GM19239 (cell line): ENCODE measurements around the gene SPPL3.
"Not testable (repeated sequence)": the region's sequence is repeated elsewhere in the genome, so short reads cannot be mapped to it uniquely, and the experiment has no call there.

Experiments
- DNase-seq: peaks from one replicate; pipeline ENCODE4 v3.0.0; 2011; ENCODE audit warnings: low spot score; ENCODE audit not compliant: insufficient read length
- FAIRE-seq: peaks from 2 replicates; lab custom pipeline; 2011; peaks lifted over from hg19 to GRCh38; lab: Jason Lieb, UNC

The SPPL3 gene

DNA sequence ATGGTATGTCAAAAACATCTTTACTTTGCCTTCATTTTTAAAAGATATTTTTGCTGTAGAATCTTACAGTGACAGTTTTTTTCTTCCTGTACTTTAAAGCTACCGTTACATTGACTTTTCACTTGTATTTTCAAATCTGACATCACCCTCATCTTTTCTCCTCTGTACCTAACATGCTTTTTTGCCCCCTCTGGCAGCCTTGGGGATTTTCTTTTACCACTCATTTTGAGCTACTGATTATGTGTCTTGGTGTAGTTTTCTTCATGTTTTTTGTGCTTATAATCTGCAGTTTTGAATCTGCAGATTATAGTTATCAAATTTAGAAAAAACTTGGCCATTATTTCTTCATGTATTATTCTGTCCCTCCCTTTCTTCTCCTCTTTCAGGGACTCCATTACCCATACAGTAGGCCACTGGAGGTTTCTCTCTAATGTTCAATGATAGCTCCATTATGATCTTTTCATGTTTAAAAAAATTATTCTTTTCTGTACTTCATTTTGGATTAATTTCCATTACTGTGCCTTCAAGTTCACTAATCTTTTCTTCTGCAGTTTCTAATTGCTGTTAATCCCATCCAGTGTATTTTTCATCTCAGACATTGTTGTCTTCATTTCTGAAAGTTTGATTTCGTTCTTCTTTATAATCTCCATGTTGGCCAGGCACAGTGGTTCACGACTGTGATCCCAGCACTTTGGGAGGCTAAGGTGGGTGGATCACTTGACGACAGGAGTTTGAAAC, 108.5 kb downstream of the SPPL3 start:
- no peak for DNase-seq
- FAIRE-seq: no peak

DNA sequence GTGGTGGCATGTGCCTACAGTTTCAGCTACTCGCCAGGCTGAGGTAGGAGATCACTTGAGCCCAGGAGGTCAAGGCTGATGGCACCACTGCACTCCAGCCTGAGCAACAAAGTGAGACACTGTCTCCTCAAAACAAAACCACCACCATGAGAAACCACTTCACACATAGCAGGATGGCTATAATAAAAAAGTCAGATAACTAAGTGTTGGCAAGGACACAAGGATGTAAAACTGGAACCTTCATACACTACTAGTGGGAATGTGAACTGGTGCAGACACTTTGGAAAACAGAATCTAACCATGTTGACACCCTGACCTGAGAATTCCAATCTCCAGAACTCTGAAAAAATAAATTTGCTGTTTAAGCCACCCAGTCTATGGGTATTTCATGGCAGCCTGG, 110.8 kb downstream of the SPPL3 start:
- FAIRE-seq (no peak), DNase-seq (no peak)

DNA sequence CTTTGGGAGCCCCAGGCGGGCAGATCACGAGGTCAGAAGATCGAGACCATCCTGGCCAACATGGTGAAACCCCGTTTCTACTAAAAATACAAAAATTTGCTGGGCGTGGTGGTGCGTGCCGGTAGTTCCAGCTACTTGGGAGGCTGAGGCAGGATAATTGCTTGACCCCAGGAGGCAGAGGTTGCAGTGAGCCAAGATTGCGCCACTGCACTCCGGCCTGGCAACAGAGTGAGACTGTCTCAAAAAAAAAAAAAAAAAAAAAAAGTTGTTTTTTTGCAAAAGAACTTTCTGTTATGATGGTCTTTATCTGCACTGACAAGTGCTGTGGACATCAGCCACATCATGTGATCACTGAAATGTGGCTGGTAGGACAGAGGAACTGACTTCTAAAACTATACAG, 111.7 kb downstream of the SPPL3 start:
- not testable (repeated sequence) for DNase-seq, FAIRE-seq

DNA sequence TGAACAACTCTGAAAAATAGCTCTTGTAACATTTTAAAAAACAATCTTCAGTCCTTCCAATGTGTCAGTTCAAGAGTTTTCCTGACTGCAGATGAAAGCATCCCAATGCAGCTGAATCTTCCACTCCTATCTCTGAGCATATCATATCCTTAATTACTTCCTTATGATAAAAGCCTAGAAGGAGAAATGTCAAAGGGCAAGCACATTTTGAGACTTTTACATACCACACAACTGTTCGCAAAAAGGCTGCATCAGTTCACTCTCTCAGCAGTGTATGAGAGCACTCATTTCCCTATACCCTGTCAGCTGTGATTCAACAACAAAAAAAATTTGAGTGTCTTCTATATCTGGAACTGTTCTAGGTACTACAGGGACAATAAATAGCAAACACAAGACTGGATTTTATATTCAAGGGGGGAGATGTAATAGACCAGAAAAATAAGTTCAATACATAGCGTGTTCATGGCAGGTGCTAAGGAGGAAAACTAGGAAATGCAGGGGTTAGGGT, 112.4 kb downstream of the SPPL3 start:
- FAIRE-seq: no peak
- DNase-seq: no peak

DNA sequence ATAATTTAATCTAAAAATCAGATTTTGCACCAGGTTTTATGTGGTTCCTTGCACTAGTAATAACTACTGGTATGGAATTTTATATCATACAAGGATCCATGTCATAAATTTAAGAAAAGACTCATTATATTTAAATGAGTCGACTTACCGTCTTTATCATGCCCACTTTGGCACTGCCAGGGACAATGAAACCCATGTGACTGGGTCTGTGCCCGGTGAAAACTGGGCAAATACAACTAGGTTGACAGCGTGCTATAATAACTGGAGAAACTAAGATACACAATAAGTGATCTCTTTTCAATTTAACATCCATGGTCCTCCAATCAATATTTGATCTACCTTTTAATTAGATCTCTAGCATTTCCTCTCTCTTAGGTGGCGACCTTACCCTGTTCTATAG, 114.0 kb downstream of the SPPL3 start:
- FAIRE-seq: no peak
- DNase-seq: no peak

DNA sequence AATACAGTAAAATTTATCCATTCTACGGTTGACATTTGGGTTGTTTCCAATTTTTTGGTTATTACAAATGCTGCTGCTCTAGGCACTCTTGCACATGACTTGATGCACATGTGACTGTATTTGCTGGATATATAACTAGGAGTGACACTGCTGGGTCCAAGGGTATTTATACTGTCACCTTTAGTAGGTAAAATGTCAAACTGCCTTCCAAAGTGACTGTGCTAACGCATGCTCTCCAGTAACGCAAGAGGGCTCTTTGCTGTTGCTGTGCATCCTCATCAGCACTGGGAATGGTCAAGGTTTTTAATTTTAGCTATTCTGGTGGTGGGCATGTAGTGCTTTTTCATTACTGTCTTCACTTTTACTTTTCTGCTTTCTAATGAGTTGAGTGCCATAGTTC, 116.3 kb downstream of the SPPL3 start:
- DNase-seq (no peak), FAIRE-seq (no peak)

DNA sequence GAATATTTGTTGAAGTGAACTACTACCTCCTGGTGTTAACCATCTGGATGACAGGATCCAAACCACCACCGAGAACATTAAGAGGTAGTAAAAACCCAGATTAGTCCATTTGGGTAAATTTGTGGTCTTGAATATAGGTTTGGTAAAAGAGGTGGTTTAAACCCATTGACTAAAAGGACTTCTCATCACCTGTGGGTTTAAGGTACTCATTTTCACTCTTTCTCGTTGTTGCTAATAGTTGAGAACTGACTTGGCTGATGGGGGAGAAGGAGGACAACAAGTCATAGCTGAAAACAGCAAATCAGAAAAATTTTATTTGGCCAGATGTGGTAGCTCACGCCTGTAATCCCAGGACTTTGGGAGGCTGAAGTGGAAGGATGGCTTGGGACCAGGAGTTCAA, 119.4 kb downstream of the SPPL3 start:
- DNase-seq (no peak), FAIRE-seq (no peak)

DNA sequence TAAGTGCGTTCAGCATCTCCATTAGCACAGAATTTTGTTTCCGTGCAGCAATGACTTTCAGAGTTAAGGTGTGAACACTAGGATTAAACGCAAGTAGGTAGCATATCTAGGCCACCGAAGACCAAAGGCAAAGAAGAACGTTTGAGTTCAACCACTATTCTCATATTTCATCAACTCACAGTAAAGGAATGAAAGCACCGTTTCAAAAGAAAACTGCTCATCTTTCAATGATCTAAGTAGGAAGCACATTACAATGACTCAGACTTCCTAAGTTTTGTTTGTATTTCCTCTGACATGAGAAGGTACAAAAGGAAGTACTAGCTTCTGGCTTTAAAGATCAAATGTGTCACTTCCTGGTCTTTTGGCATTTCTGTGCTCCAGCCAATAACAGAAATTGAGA, 121.0 kb downstream of the SPPL3 start:
- DNase-seq (no peak), FAIRE-seq (no peak)

DNA sequence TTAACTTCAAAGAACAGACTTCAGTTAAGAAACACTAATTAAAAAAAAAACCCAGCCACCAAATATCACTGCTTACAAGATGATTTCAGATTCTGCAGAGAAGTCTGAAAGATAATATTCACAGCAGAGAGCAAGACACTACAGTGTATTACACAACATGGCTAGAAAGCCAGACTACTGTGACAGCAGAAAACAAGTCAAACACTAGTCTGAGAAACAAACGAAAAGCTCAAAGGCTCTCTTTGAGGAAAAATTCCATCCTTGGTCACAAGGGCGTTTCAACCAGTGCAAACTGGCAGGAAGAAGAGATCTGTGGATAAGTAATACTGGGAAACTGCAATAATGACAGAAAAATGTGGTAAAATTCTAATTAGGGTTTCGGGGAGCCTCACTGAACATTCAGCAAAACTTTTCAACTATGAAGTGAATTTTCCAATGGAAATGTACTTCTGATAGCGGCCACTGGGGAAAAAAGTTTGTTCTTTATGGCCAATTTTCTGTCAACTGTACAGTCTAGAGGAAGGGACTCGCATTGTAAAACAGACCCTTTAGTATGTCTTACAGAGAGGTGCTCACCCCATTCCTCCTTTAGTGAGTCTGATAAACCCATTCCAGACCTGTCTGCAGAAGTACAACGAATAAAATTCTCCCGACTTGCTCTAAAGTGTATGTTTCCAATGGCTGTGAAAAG, 128.2 kb downstream of the SPPL3 start:
- FAIRE-seq (no peak), DNase-seq (no peak)

DNA sequence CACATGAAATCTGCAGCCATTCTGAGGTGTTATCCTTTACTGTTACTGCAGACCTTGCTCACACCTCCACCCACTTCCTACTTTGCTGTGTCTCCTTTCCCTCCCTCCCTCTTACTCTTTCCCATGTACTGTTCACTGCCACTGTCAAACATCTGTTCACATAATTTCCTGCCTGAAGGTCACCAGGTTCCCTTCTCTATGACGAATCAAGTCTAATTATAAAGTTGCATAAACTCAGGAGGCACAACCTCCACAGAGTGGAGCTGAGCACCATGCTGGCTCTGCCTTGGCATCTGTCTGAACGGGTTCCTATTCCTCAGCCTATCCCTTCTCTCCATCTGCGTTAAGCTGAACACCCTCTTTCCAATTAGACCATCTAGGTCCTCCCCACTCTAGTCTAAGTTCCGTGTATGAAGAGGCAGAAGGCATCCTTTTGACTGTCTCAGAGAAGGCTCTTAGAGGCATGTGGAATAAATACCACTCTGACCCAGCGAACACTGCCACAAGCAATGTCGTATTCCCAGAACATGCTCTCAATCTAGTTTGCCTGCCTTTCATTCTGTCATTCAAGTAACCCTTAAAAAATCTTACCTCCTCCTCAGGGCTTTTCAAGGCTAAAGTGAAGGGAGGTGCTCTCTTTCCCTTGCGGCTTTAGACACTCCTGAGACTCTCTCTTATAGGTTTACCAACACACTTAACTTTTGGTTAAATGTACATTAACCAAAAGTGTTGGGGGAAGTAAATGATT, 129.8 kb downstream of the SPPL3 start:
- FAIRE-seq: peak; percentile 18
- no peak for DNase-seq

DNA sequence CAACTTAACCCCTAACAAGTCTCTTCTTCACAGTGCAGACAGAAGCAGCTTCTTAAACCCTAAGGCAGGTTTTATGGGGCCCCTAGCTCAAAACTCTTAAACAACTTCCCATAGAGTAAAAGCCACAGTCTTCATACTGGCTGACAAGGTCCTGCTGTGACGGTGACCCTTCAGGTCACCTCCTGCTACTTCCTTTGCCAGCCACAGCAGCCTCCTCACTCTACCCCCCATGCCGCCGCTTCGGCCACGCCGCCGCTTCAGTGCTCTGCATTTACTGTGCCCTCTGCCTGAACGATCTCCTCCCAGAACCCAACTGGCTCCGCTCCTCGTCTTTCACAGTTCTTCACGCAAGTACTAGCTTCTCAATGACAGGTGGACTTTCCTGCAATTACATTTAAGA, 133.1 kb downstream of the SPPL3 start:
- FAIRE-seq: no peak
- no peak for DNase-seq

DNA sequence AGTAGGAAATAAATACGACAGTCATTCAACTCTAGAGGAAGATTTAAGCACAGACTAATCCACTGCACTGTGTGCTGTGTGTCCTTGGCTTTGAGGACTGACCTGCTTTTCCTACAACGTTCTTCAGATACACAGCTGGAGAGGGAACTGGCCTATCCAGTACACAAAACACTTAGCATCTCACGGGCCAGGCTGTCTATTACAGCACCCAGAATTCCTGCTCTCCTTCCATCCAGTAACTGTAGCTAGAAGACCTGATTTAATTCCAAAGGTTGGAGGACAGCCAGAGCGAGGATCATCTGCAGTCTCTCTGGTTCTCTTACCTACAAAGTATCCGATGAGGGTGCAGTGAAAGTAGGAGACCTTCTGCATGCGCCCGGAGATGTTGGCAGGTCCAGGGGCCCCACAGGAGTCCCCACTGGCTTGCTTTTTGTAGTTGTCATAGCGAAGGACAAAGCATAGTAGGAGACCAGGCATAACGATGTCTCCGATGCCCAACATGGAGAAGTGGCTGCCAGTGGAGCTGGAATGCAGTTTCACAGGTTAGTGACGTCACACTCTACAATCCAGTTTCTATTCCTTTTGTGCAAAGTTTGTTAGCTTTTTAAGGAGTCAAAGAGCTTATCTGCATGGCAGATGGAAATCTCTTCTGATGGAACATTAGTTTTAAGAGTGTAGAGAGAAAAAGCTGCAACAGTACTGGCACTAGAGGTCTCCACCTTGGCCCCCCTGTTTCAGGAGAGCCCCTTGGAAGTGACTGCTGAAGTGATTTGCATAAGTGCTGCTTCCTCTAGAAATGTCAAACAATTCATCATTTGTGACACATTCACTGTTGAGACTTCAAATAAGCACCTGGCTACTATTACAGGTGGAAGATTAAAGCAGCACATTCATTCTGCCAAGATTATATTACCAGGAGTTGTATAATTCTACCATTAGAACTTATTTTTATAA, 136.8 kb downstream of the SPPL3 start:
- no peak for DNase-seq
- FAIRE-seq: no peak

DNA sequence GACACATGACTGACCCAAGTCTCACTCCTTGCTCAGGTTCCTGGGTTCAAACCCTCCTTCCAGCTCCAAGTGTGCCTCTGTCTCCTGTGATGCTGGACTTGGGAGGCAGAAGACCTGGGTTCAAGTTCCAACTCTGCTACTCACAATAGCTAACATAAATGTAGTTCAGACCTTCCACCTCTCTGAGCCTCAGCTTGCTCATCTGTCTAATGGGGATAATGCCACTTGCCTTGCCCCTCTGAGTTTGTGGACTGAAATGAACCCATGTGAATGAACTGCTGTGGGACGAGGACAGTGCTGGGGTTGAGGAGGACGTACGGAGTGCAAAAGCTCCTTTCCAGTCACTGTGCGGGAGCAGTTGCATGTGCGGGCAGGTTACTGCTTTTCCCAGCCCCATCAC, 137.6 kb downstream of the SPPL3 start:
- DNase-seq: no peak
- no peak for FAIRE-seq

DNA sequence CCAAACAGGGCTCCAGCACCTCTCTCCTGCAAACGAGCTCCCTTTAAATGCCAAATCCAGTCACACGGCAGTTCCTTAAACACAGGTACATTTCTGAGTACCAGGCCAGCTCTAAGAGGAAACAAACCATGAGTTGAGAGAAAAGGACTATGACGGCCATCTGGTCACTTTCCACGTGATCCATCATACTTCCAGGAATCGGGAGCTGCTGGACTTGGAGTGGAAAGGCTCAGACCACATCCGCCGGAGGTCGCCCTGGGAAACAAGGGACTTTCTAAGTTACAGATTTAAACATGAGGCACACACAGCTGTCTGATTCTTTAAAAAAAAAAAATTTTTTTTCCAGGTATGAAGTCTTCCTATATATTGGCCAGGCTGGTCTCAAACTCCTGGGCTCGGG, 139.3 kb downstream of the SPPL3 start:
- DNase-seq (no peak), FAIRE-seq (no peak)

DNA sequence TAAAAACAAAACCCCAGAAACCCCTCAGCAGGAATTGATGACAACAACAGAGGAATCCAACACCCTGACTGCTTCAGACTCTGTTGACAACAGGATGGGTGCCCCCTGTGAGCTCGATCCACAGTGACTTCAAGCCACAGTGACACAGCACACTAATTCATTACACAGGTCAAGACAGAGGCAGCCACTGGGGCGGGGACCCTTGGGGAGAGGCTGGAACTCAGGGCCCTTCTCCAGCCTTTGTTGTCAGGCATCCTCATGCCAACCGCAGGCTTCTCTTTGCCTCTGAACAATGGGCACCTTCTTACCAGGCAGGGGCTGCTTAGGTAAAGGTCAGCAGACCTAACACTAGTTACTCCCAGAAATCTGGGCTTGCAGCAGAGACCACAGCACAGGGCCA, 140.9 kb downstream of the SPPL3 start:
- no peak for DNase-seq
- FAIRE-seq: no peak

DNA sequence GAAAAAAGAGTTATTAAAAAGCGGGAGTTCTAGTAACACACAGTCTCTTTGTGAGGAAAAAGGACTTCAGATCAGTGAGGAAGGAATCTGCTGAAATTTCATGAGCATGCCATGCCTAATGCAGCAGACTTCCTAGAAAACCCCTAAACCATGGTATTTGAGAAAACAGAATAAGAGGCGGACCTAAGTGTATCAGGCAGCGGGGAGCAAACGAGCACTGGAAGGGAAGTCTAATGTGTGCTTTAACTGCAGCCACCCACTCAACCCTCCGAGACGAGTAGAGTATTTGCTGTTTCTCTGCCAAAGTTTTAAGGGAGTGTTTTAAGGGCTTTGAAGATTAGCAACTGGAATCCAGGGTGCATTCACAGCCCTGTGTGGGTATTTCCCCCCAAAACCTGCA, 142.1 kb downstream of the SPPL3 start:
- FAIRE-seq (no peak), DNase-seq (no peak)

DNA sequence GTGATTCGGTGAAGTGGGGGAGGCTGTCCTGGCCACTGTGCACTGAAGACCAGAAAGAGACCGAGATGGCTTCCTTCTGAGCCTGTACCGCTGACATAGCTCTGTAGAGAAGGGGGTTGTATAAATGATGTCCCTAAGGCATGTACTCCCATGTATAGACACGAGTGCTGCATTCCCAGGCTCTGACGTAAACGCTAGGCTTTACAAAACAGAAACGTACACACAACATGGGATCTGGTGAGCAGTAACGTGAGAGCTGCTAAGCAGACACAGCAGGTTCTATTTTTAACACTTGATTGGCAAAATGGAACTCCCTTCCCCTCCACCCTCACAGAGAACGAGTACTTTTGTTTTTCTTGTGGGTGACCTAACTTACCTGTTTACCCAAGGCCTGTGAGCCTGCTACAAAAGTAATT, 142.6 kb downstream of the SPPL3 start:
- DNase-seq (no peak), FAIRE-seq (no peak)

DNA sequence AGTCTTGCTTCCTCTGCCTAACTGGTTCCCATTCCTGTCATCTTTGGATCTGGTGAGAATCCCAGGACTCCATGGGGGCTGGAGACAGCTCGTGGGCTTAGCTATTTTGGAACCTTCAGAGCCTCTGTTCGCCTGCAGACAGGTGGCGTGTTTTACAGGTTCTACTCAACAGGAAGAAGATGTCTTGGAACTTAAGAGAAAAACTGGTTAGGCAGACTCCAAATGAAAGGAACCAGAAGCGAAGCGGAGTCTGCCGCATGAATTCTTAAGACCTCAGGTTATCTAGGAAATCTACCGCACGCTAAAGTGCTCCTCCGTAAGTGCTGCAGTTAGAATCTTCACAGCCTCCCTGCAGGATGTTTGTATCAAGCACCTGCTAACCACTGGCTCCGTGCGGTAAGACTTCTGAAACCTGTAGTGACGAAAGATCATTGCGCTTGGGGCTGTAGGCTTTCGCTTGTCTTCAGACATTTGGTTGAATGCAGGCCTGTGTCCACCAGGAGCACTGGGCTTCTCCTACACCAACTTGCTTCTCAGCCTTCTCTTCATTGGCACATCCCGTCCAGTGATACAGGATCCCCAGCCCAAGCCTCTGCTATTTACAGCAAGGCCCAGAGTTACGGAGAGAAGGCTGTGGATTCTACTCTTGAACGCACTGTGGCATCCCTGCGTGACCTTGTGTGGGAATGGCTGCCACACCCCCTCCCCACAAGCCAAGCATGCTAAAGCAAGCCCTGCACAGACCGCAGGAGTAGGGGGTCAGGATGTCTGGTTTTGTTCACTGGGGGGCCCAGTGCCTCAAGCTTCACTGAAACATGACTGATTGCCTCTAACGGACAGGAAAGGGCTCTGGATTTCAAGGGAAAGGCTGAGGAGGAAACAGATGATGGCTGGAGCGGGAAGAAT, 143.6 kb downstream of the SPPL3 start:
- no peak for DNase-seq
- no peak for FAIRE-seq
